Activated naive CD4-positive, alpha-beta T cell treated with Interleukin-2 at 50 U/mL for 16 hours (primary cell): ENCODE results near the gene LAD1.

Experiments used
- DNase-seq: peaks from one replicate; pipeline ENCODE4 v3.0.0-alpha.2; 2020

LAD1 gene

GRCh38 chr1:201399018-201399351 is at the start of gene LAD1:
TSS of gene LAD1 (minus strand) at chr1:201399324. CDS start at chr1:201399306, 18 bp downstream.
- no peak for DNase-seq

- peak; percentile 67 for DNase-seq
Observed at GRCh38 chr1:201447903-201448871, 49.1 kb upstream of the LAD1 start.

- no peak for DNase-seq
Observed at GRCh38 chr1:201445310-201445709, 46.2 kb upstream of the LAD1 start.

- no peak for DNase-seq
Observed at GRCh38 chr1:201444792-201445191, 45.7 kb upstream of the LAD1 start.

- DNase-seq = no peak
Observed at GRCh38 chr1:201443747-201444146, 44.6 kb upstream of the LAD1 start.

GRCh38 chr1:201436969-201437368 is 37.8 kb upstream of the LAD1 start:
- no peak for DNase-seq

- DNase-seq = no peak
Observed at GRCh38 chr1:201436393-201436792, 37.3 kb upstream of the LAD1 start.

GRCh38 chr1:201434266-201434665 is 35.1 kb upstream of the LAD1 start:
- no peak for DNase-seq

GRCh38 chr1:201433609-201434008 is 34.5 kb upstream of the LAD1 start:
- DNase-seq = no peak

GRCh38 chr1:201430776-201431175 is 31.7 kb upstream of the LAD1 start:
- DNase-seq = no peak

- no peak for DNase-seq
Observed at GRCh38 chr1:201429736-201430501, 30.8 kb upstream of the LAD1 start.

- no peak for DNase-seq
Observed at GRCh38 chr1:201427963-201428362, 28.8 kb upstream of the LAD1 start.

GRCh38 chr1:201426479-201427310 is 27.6 kb upstream of the LAD1 start:
- no peak for DNase-seq

- DNase-seq = no peak
Observed at GRCh38 chr1:201424146-201424545, 25.0 kb upstream of the LAD1 start.

- no peak for DNase-seq
Observed at GRCh38 chr1:201423655-201424054, 24.5 kb upstream of the LAD1 start.

GRCh38 chr1:201422436-201423030 is 23.4 kb upstream of the LAD1 start:
- DNase-seq = no peak

- DNase-seq = no peak
Observed at GRCh38 chr1:201422026-201422425, 22.9 kb upstream of the LAD1 start.

- DNase-seq = no peak
Observed at GRCh38 chr1:201421041-201421440, 21.9 kb upstream of the LAD1 start.

GRCh38 chr1:201420608-201421002 is 21.5 kb upstream of the LAD1 start:
- DNase-seq = no peak

- DNase-seq = no peak
Observed at GRCh38 chr1:201419746-201420607, 20.9 kb upstream of the LAD1 start.

GRCh38 chr1:201419256-201419655 is 20.1 kb upstream of the LAD1 start:
- no peak for DNase-seq

GRCh38 chr1:201418461-201418860 is 19.3 kb upstream of the LAD1 start:
- no peak for DNase-seq
